Lower leg skin (tissue), 3 donors: ENCODE measurements around the gene RAP1GAP2.

ENCODE experiments used
- POLR2A ChIP-seq, 2 donors: fragments of 450-650 bp; IDR thresholded peaks; one replicate each; pipeline ENCODE4 v1.6.1; 2016 to 2017; ENCODE audit warnings: antibody characterized with exemption in 2 of 2, mild to moderate bottlenecking in 1 of 2, moderate library complexity in 1 of 2
- TF ChIP-seq, protein P1 (sequence below), 3 donors: fragments of 450-650 bp; IDR thresholded peaks; one replicate each; pipeline ENCODE4 v1.5.1; 2016; ENCODE audit warnings: antibody characterized with exemption in 3 of 3, mild to moderate bottlenecking in 3 of 3, moderate library complexity in 2 of 3

DNA sequence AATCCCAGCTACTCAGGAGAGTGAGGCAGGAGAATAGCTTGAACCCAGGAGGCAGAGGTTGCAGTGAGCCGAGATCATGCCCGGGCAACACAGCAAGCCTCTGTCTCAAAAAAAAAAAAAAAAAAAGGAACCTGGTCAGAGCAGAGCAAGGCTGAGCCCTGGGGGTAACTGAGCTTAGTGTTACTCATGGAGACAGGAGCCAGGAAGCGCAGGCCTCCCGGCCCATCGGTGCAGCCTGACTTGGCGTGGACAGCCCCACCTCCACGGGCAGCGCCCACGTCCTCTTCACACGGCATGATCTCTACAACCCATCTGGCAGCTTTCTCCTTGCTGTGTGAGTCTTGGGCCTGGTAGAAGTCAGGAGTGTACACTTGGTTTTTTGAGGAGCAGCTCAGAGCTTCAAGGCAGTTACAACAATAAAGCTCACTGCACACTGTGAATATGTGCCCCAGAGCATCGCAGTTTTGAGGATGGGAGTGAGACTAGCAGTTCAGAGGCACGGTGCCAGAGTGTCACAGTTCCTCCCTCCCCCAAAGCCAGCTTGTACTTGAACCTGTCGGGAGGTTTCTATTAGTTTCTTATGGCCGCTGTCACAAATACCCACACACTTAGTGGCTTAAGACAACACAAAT, 129.9 kb downstream of the RAP1GAP2 start:
- TF ChIP-seq, protein P1, sequence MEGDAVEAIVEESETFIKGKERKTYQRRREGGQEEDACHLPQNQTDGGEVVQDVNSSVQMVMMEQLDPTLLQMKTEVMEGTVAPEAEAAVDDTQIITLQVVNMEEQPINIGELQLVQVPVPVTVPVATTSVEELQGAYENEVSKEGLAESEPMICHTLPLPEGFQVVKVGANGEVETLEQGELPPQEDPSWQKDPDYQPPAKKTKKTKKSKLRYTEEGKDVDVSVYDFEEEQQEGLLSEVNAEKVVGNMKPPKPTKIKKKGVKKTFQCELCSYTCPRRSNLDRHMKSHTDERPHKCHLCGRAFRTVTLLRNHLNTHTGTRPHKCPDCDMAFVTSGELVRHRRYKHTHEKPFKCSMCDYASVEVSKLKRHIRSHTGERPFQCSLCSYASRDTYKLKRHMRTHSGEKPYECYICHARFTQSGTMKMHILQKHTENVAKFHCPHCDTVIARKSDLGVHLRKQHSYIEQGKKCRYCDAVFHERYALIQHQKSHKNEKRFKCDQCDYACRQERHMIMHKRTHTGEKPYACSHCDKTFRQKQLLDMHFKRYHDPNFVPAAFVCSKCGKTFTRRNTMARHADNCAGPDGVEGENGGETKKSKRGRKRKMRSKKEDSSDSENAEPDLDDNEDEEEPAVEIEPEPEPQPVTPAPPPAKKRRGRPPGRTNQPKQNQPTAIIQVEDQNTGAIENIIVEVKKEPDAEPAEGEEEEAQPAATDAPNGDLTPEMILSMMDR (IDR thresholded peaks at IDR 0.05): no peak
- TF ChIP-seq POLR2A (IDR thresholded peaks at IDR 0.05): no peak
